Adipose tissue (tissue), 3 donors: ENCODE measurements around the gene LRRC7. TPM values are rescaled to one million over a fixed set of nuclear protein-coding genes. Genes with fewer than 3 reads are reported as not detected.
"Not testable (repeated sequence)": the region's sequence is repeated elsewhere in the genome, so short reads cannot be mapped to it uniquely, and the experiment has no call there.

Experiments
- H3K27ac ChIP-seq: one replicate; pipeline ENCODE4 v1.5.1; 2013; ENCODE audit warnings: low read depth, low read length
- WGBS, 3 donors: extraction: QIAGEN DNeasy Blood & Tissue Kit; methylation state at CpG; one replicate each; pipeline ENCODE4 v1.1.7; 2013; 5-methylcytosine and 5-hydroxymethylcytosine counted together
- polyA plus RNA-seq, 3 donors: library from polyadenylated mRNA; stranded (reverse); fragments of 200-250 nt; gene quantifications; one replicate each; pipeline ENCODE4 v1.2.3, GENCODE V29; 2013
- donor health status: healthy with polysubstance abuse.
- donor health status: Bipolar disorder and iron deficiency.
- donor health status: healthy.

The LRRC7 gene
- polyA plus RNA-seq, 3 donors = 0.04 to 0.22 TPM; not detected in 1

- H3K27ac ChIP-seq = no peak overlapping the region
- 39 to 81% (median 68%) methylated on average over 1 of the region's 1 CpG for WGBS, 3 donors
Observed at GRCh38 chr1:69673321-69673720, 105.6 kb downstream of the LRRC7 start.

GRCh38 chr1:69679965-69680364, 112.2 kb downstream of the LRRC7 start:
- WGBS, 3 donors = 95 to 96% (median 95%) methylated on average over 2 of the region's 2 CpGs
- H3K27ac ChIP-seq = no peak overlapping the region

GRCh38 chr1:69686367-69686984, 118.8 kb downstream of the LRRC7 start:
- WGBS, 3 donors = 92 to 99% (median 93%) methylated on average over 1 of the region's 1 CpG

GRCh38 chr1:69688193-69688592, 120.5 kb downstream of the LRRC7 start:
- 65 to 84% (median 70%) methylated on average over 2 of the region's 2 CpGs for WGBS, 3 donors
- H3K27ac ChIP-seq = no peak overlapping the region

More at GRCh38 chr1:69686367-69686984, 118.8 kb downstream of the LRRC7 start:
- H3K27ac ChIP-seq = no peak overlapping the region

GRCh38 chr1:69691179-69691578, 123.5 kb downstream of the LRRC7 start:
- 57 to 64% (median 64%) methylated on average over 3 of the region's 3 CpGs for WGBS, 3 donors
- no peak overlapping the region for H3K27ac ChIP-seq

- H3K27ac ChIP-seq = no peak overlapping the region
Observed at GRCh38 chr1:69693921-69694675, 126.4 kb downstream of the LRRC7 start.

- H3K27ac ChIP-seq = no peak overlapping the region
- WGBS, 3 donors = 82 to 95% (median 93%) methylated on average over 2 of the region's 2 CpGs
Observed at GRCh38 chr1:69697340-69697739, 129.6 kb downstream of the LRRC7 start.

- no peak overlapping the region for H3K27ac ChIP-seq
- 57 to 71% (median 60%) methylated on average over 2 of the region's 2 CpGs for WGBS, 3 donors
Observed at GRCh38 chr1:69700770-69701169, 133.0 kb downstream of the LRRC7 start.

GRCh38 chr1:69702085-69702484, 134.4 kb downstream of the LRRC7 start:
- WGBS, 3 donors = 49 to 55% (median 52%) methylated on average over 4 of the region's 4 CpGs
- no peak overlapping the region for H3K27ac ChIP-seq

GRCh38 chr1:69706473-69706872, 138.8 kb downstream of the LRRC7 start:
- 56 to 72% (median 69%) methylated on average over 1 of the region's 1 CpG for WGBS, 3 donors

GRCh38 chr1:69707103-69707502, 139.4 kb downstream of the LRRC7 start:
- WGBS, 3 donors = 92 to 99% (median 96%) methylated on average over 4 of the region's 4 CpGs
- no peak overlapping the region for H3K27ac ChIP-seq

More at GRCh38 chr1:69706473-69706872, 138.8 kb downstream of the LRRC7 start:
- H3K27ac ChIP-seq = no peak overlapping the region

GRCh38 chr1:69710484-69711189, 142.9 kb downstream of the LRRC7 start:
- H3K27ac ChIP-seq = no peak overlapping the region
- 36 to 41% (median 37%) methylated on average over 4 of the region's 4 CpGs for WGBS, 3 donors

GRCh38 chr1:69711190-69711930, 143.6 kb downstream of the LRRC7 start:
- 66 to 83% (median 70%) methylated on average over 4 of the region's 4 CpGs for WGBS, 3 donors
- H3K27ac ChIP-seq = no peak overlapping the region

- H3K27ac ChIP-seq = not testable (repeated sequence)
Observed at GRCh38 chr1:69717834-69718233, 150.1 kb downstream of the LRRC7 start.

GRCh38 chr1:69728206-69728605, 160.5 kb downstream of the LRRC7 start:
- H3K27ac ChIP-seq = no peak overlapping the region
- WGBS, 3 donors = 34 to 57% (median 43%) methylated on average over 1 of the region's 1 CpG

- no peak overlapping the region for H3K27ac ChIP-seq
Observed at GRCh38 chr1:69733061-69733460, 165.3 kb downstream of the LRRC7 start.

GRCh38 chr1:69737527-69738185, 169.9 kb downstream of the LRRC7 start:
- 21 to 55% (median 40%) methylated on average over 3 of the region's 3 CpGs for WGBS, 3 donors
- no peak overlapping the region for H3K27ac ChIP-seq

GRCh38 chr1:69738458-69739250, 170.9 kb downstream of the LRRC7 start:
- no peak overlapping the region for H3K27ac ChIP-seq
- WGBS, 3 donors = 18 to 44% (median 34%) methylated on average over 4 of the region's 4 CpGs
